Subcutaneous adipose tissue (tissue), 4 donors: ENCODE results near the gene FKBP2. TPM values are rescaled to one million over a fixed set of nuclear protein-coding genes. Genes with fewer than 3 reads are reported as not detected.

Experiments used
- CTCF ChIP-seq: fragments of 450-650 bp; IDR thresholded peaks from one replicate; pipeline ENCODE4 v1.5.1; 2016; ENCODE audit warnings: low read depth, mild to moderate bottlenecking, control low read depth, antibody characterized with exemption, moderate library complexity
- total RNA-seq, 4 donors: library from RNA; depleted of rRNA; stranded (reverse); fragments of >200 nt; gene quantifications; one replicate each; pipeline ENCODE4 v1.1.0, GENCODE V29; 2016

FKBP2 gene
- total RNA-seq, 4 donors from 2014 or later, result 32.0 to 40.9 (median 36.7) TPM

GRCh38 chr11:64252003-64252872, 11.3 kb downstream of the FKBP2 start:
- TF ChIP-seq CTCF, result no peak

GRCh38 chr11:64253043-64253442, 12.1 kb downstream of the FKBP2 start:
- no peak for TF ChIP-seq CTCF

GRCh38 chr11:64253481-64253880, 12.6 kb downstream of the FKBP2 start:
- no peak for TF ChIP-seq CTCF

GRCh38 chr11:64254326-64254725, 13.4 kb downstream of the FKBP2 start:
- TF ChIP-seq CTCF, result no peak

GRCh38 chr11:64255135-64256128, 14.5 kb downstream of the FKBP2 start:
- TF ChIP-seq CTCF, result no peak

- TF ChIP-seq CTCF, result no peak
Measured at GRCh38 chr11:64256300-64256699, 15.4 kb downstream of the FKBP2 start.

- no peak for TF ChIP-seq CTCF
Measured at GRCh38 chr11:64258356-64258755, 17.5 kb downstream of the FKBP2 start.
